Esophagus squamous epithelium (tissue), 4 donors: ENCODE results near the gene ARRDC5.

Source experiments
- CTCF ChIP-seq, 6 experiments: fragments of 450-650 bp in 4 of 6; fragments of 200-600 bp in 2 of 6; sonication (generic) in 2 of 6; IDR thresholded peaks; one replicate each; pipeline ENCODE4 v1.5.1; 2016 to 2019; ENCODE audit warnings: antibody characterized with exemption in 6 of 6, mild to moderate bottlenecking in 4 of 6, moderate library complexity in 4 of 6
- POLR2A ChIP-seq, 4 donors: fragments of 450-650 bp; IDR thresholded peaks; one replicate each; pipeline ENCODE4 v1.6.1; 2017; ENCODE audit warnings: antibody characterized with exemption in 4 of 4, mild to moderate bottlenecking in 4 of 4, moderate library complexity in 3 of 4

- TF ChIP-seq POLR2A (IDR thresholded peaks at IDR 0.05) (no peak), CTCF (IDR thresholded peaks at IDR 0.05) (no peak)
These were observed 55.3 kb downstream of the ARRDC5 start for GRCh38 chr19:4847190-4847973.
